GM13976 (cell line): ENCODE results near the gene ZNF500.

Source experiments
- DNase-seq: peaks from one replicate; pipeline ENCODE4 v3.0.0; 2012; ENCODE audit warnings: low spot score
- CTCF ChIP-seq: IDR thresholded peaks from 2 replicates; pipeline ENCODE4 v1.5.1; 2012; ENCODE audit warnings: borderline replicate concordance, mild to moderate bottlenecking; ENCODE audit not compliant: insufficient read depth; ENCODE audit errors: extremely low read depth, missing control alignments, control extremely low read depth
- in situ Hi-C: fragments of 300-500 bp; cut with MboI; formaldehyde crosslinking; loops from one replicate; pipeline ENCODE4 v1.12.0; 2022; ENCODE audit warnings: low sequenced_read_pairs, mixed read lengths, inconsistent platforms; ENCODE audit not compliant: unreplicated experiment

The ZNF500 gene

GRCh38 chr16:4765511-4766474 is 1.2 kb downstream of the ZNF500 start:
- TF ChIP-seq CTCF = no peak
- in situ Hi-C loops = no loop called here
- no peak for DNase-seq

- TF ChIP-seq CTCF = no peak
- in situ Hi-C loops = no loop called here
- DNase-seq = no peak
These were observed 3.2 kb downstream of the ZNF500 start for GRCh38 chr16:4763791-4764190.

- DNase-seq = no peak
- no peak for TF ChIP-seq CTCF
- in situ Hi-C loops = no loop called here
These were observed 4.8 kb downstream of the ZNF500 start for GRCh38 chr16:4762205-4762604.

GRCh38 chr16:4760221-4760910 is 6.6 kb downstream of the ZNF500 start:
- in situ Hi-C loops = no loop called here
- no peak for DNase-seq
- no peak for TF ChIP-seq CTCF

GRCh38 chr16:4755687-4756086 is 11.3 kb downstream of the ZNF500 start:
- DNase-seq = no peak
- no peak for TF ChIP-seq CTCF
- in situ Hi-C loops = no loop called here

- no peak for DNase-seq
- TF ChIP-seq CTCF = no peak
- in situ Hi-C loops = no loop called here
These were observed 12.1 kb downstream of the ZNF500 start for GRCh38 chr16:4754865-4755264.
